ENCODE results near the gene MYCT1. TPM values are rescaled to one million over a fixed set of nuclear protein-coding genes. Genes with fewer than 3 reads are reported as not detected.
"Not testable (repeated sequence)": the region's sequence is repeated elsewhere in the genome, so short reads cannot be mapped to it uniquely, and the experiment has no call there.

Gene MYCT1
- total RNA-seq, result 13.7 TPM
- long read RNA-seq, transcript MYCT1-201 (2 exons, 3,030 nt), result major isoform, 6 of 9 reads
- long read RNA-seq, partial matches to known transcripts, result 0 of 9 reads
- long read RNA-seq, other reads (novel, unspliced or antisense), result 0 of 9 reads

GRCh38 chr6:152697634-152698033 lies at the start of gene MYCT1:
Gene MYCT1 (plus strand): TSS chr6:152697897. CDS start chr6:152697903, 6 bp downstream.
- peak; percentile 31 for ATAC-seq (ENCODE audit: poor library complexity)
- intact Hi-C loops (cut with DNase I), result no loop called here
- no peak for DNase-seq

- intact Hi-C loops (cut with DNase I), result no loop called here
- ATAC-seq (ENCODE audit: poor library complexity), result peak; percentile 82
- DNase-seq, result no peak
These were observed 49.6 kb upstream of the MYCT1 start for GRCh38 chr6:152648105-152648504.

GRCh38 chr6:152651986-152652385 lies 45.7 kb upstream of the MYCT1 start:
- no peak for ATAC-seq (ENCODE audit: poor library complexity)
- DNase-seq, result no peak
- intact Hi-C loops (cut with DNase I), result no loop called here

GRCh38 chr6:152661776-152662175 lies 35.9 kb upstream of the MYCT1 start:
- ATAC-seq (ENCODE audit: poor library complexity) (no peak), DNase-seq (no peak)
- intact Hi-C loops (cut with DNase I), result no loop called here

GRCh38 chr6:152669895-152670294 lies 27.8 kb upstream of the MYCT1 start:
- ATAC-seq (ENCODE audit: poor library complexity) (no peak), DNase-seq (no peak)
- intact Hi-C loops (cut with DNase I), result no loop called here

GRCh38 chr6:152671171-152671570 lies 26.5 kb upstream of the MYCT1 start:
- no peak for DNase-seq
- ATAC-seq (ENCODE audit: poor library complexity), result no peak
- intact Hi-C loops (cut with DNase I), result no loop called here

GRCh38 chr6:152673236-152673635 lies 24.5 kb upstream of the MYCT1 start:
- DNase-seq (no peak), ATAC-seq (ENCODE audit: poor library complexity) (no peak)
- intact Hi-C loops (cut with DNase I), result no loop called here

- ATAC-seq (ENCODE audit: poor library complexity), result no peak
- intact Hi-C loops (cut with DNase I), result no loop called here
- no peak for DNase-seq
These were observed 17.5 kb upstream of the MYCT1 start for GRCh38 chr6:152680151-152680550.

GRCh38 chr6:152680879-152681517 lies 16.7 kb upstream of the MYCT1 start:
- no peak for DNase-seq
- no peak for ATAC-seq (ENCODE audit: poor library complexity)
- intact Hi-C loops (cut with DNase I), result no loop called here

- DNase-seq (no peak), ATAC-seq (ENCODE audit: poor library complexity) (no peak)
- intact Hi-C loops (cut with DNase I), result no loop called here
These were observed 15.6 kb upstream of the MYCT1 start for GRCh38 chr6:152682141-152682540.

GRCh38 chr6:152682935-152683334 lies 14.8 kb upstream of the MYCT1 start:
- intact Hi-C loops (cut with DNase I); DNase-seq; ATAC-seq (ENCODE audit: poor library complexity): not testable (repeated sequence)

GRCh38 chr6:152685819-152686218 lies 11.9 kb upstream of the MYCT1 start:
- intact Hi-C loops (cut with DNase I), result no loop called here
- DNase-seq (no peak), ATAC-seq (ENCODE audit: poor library complexity) (no peak)

- ATAC-seq (ENCODE audit: poor library complexity), result peak; percentile 18
- intact Hi-C loops (cut with DNase I), result no loop called here
These were observed 2.2 kb upstream of the MYCT1 start for GRCh38 chr6:152695372-152696045.

GRCh38 chr6:152696522-152696921 lies 1.2 kb upstream of the MYCT1 start:
- intact Hi-C loops (cut with DNase I), result no loop called here
- ATAC-seq (ENCODE audit: poor library complexity), result no peak
- no peak for DNase-seq

More at GRCh38 chr6:152695372-152696045, 2.2 kb upstream of the MYCT1 start:
- no peak for DNase-seq

GRCh38 chr6:152698692-152699091 lies 995 bp downstream of the MYCT1 start:
- intact Hi-C loops (cut with DNase I), result no loop called here
- DNase-seq, result no peak
- ATAC-seq (ENCODE audit: poor library complexity), result no peak

GRCh38 chr6:152700427-152700826 lies 2.7 kb downstream of the MYCT1 start:
- intact Hi-C loops (cut with DNase I), result no loop called here
- DNase-seq, result no peak
- no peak for ATAC-seq (ENCODE audit: poor library complexity)

GRCh38 chr6:152701081-152701862 lies 3.6 kb downstream of the MYCT1 start:
- no peak for DNase-seq
- no peak for ATAC-seq (ENCODE audit: poor library complexity)
- intact Hi-C loops (cut with DNase I), result no loop called here

- ATAC-seq (ENCODE audit: poor library complexity) (no peak), DNase-seq (no peak)
- intact Hi-C loops (cut with DNase I), result no loop called here
These were observed 4.2 kb downstream of the MYCT1 start for GRCh38 chr6:152701863-152702401.

- intact Hi-C loops (cut with DNase I); ATAC-seq (ENCODE audit: poor library complexity); DNase-seq: not testable (repeated sequence)
These were observed 6.1 kb downstream of the MYCT1 start for GRCh38 chr6:152703750-152704149.

Measured in Right ventricle myocardium superior (tissue), 1 donor.